ENCODE results near the gene WWOX.
"Not testable (repeated sequence)": the region's sequence is repeated elsewhere in the genome, so short reads cannot be mapped to it uniquely, and the experiment has no call there.

The WWOX gene

GRCh38 chr16:78672779-78673556, 573.5 kb downstream of the WWOX start:
- no peak for DNase-seq

GRCh38 chr16:78673884-78674283, 574.4 kb downstream of the WWOX start:
- DNase-seq: no peak

- DNase-seq: no peak
Observed at GRCh38 chr16:78675312-78675711, 575.9 kb downstream of the WWOX start.

GRCh38 chr16:78675951-78676792, 576.7 kb downstream of the WWOX start:
- no peak for DNase-seq

DNA sequence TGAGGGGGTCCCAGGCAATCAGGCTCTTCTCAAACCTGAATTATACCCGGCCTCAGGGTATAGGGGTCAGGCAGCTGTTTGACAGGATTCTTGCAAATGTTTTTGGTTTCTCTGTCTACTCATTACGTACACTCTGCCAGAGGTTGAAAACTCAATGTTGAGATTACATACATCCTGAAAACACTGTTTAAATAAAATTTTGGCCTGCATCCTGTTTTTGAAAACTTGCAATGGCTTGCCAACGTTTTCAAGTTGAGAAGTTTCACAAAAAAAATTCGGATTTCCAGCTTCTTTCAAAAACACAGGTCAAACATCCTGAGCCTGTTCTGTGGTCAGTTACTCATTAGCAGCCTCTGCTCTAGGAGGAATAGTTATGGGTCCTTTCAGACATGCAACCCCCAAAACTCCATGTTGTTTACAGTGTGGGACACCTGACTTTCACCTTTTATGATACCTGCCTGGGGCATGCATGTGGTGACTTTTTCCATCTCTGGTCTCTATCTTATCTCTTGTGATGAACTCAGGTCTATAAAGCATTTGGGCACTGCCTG, 577.8 kb downstream of the WWOX start:
- DNase-seq: no peak

GRCh38 chr16:78679546-78679945, 580.1 kb downstream of the WWOX start:
- DNase-seq: no peak

- DNase-seq: no peak
Observed at GRCh38 chr16:78681743-78682142, 582.3 kb downstream of the WWOX start.

DNA sequence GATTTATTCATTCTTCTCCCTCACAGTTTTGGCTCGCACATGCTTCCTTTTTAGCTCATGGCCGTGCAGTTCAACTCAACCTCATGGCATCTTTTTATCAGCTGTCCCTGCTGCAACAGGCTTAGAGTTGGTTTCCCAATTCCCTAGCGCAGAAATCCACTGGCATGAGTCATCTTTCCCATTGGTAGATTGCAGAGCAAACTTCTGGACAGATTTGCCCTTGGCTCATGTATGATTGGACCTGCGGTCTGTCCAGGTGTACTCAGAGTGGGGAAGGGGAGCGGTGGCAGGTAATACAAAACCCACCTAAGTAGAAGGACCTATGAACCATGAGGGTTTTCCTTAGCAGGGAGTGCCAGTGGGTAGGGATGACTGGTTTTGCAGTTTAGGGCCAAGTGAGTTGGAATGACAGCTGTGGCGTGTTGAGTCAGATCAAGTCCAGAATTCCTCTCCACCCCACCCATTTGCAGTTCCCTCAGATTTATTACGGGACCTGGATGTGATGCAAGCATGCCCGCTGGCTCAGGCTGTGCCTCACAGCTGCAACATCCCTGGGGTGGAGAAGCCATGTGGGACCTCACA, 584.7 kb downstream of the WWOX start:
- DNase-seq: no peak

DNA sequence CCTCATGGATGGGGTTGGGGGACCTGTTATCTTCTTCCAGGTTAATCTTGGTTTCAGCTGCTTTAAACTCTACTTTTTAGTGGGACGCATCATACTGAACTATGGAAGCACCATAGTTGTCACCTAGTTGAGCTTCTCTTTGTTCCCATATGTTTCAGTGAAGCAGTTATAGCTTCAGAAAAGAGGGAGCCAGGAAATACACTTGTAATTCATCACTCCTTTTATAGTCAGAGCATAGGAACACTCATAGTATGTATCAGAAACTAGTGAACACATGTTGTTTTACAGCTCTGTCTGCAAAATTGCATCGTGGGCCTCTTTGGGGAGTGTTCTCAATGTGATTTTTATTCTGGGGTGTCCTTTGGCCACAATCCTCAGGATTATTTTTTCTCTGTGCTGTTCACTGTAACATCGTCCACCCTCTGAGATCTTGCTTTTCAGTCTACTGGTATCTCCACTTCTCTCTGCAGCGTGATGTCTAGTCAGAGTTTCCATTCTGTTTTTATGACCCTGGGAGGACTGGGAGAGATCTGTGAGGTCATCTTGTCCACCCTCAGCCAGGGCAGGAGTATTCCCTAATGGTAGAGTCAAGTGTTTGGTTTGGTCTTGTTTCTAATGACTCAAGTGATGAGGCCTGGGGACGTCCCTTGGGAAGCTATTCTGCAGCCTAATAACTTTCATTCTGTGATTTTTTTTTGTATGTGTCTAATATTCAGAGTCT, 585.4 kb downstream of the WWOX start:
- no peak for DNase-seq

GRCh38 chr16:78686601-78687000, 587.1 kb downstream of the WWOX start:
- no peak for DNase-seq

- DNase-seq: no peak
Observed at GRCh38 chr16:78689028-78689427, 589.6 kb downstream of the WWOX start.

DNA sequence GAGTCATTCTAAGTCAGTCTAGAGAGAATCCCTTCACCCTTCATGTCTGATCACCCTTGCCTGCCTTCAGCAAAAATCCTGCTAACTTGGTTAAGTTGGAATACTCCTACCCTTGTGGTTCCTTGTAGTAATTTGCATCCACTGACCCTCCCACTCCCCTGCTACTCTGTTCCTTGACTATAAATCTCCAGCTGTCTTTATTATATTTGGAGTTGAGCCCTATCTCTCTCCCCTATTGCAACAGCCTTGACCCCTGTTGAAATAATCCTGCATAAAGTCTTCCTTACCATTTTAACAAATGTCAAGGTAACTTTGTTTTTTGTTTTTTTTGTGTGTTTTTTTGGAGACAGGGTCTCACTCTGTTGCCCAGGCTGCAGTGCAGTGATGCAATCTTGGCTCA, 590.1 kb downstream of the WWOX start:
- no peak for DNase-seq

DNA sequence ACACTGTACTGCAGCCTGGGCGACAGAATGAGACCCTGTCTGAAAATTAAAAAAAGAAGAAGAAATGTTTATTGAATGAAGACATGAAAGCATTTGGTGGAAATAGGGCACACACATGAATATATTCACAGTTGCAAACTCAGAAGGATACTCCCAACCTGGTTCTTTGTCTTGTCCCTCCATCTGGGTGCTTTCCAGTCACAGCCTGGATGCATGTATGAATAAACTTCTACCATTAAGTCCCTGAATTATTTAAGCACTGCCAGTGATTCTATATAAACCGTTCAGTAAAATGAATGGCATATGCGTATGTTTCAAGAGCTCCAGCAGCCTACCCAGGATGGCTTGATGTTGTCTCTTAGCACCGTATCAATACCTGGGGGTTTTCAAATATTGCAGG, 591.1 kb downstream of the WWOX start:
- no peak for DNase-seq

DNA sequence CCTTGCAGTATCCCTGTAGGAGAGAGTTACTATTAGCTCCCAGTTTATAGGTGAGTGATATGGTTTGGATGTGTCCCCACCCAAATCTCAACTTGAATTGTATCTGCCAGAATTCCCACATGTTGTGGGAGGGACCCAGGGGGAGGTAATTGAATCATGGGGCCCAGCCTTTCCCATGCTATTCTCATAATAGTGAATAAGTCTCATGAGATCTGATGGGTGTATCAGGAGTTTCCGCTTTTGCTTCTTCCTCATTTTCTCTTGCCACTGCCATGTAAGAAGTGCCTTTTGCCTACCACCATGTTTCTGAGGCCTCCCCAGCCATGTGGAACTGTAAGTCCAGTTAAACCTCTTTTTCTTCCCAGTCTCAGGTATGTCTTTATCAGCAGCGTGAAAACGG, 592.3 kb downstream of the WWOX start:
- not testable (repeated sequence) for DNase-seq

GRCh38 chr16:78693496-78693895, 594.0 kb downstream of the WWOX start:
- DNase-seq: no peak

GRCh38 chr16:78694414-78694813, 595.0 kb downstream of the WWOX start:
- no peak for DNase-seq

- no peak for DNase-seq
Observed at GRCh38 chr16:78695391-78695790, 595.9 kb downstream of the WWOX start.

- DNase-seq: no peak
Observed at GRCh38 chr16:78696797-78697196, 597.3 kb downstream of the WWOX start.

DNA sequence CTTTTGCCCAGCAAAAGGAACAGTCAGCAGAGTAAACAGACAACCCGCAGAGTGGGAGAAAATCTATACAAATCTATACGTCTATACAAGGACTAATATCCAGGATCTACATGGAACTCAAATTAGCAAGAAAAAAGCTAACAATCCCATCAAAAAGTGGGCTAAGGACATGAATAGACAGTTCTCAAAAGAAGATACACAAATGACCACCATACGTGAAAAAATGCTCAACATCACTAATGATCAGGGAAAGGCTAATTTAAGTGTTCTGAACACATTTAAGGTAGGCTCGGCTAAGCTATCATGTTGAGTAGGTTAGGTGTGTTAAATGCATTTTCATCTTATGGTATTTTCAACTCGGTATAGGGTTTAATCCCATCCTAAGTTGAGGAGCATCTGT, 598.0 kb downstream of the WWOX start:
- no peak for DNase-seq

DNA sequence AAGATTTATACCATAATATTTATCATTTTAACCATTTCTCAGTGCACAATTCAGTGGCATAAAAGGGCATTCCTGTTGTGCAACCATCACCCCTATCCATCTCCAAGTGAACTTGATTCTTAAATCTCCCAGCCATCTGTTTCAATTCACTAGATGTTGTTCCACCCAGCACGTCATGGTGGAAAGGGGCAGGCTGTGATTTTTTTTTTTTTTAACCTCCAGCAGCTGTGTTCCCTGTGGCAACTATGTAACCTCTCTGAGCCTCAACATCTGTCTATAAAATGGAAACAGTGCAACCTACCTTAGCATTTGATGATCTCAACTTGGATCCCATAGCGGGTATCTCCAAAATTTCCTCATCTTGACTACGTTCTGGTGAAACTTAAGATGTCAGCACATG, 604.5 kb downstream of the WWOX start:
- no peak for DNase-seq

DNA sequence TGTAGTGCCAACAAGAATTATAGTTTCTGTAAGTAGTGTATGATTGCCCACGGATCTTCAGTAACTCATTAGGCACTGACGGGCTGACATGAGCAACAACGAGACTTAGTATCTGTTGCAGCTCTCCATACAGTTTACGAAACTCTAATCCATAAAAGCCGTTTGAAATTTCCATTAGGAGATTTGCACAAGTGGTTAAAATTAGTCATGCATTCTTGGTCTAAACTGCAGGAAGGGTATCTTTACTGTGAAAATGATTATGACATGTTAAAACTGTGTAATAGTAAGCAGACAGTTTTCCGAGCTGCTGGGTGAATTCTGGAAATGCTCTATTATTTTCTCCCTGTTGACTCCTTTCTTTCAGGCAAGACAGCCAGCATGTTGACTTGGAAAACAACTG, 605.0 kb downstream of the WWOX start:
- DNase-seq: no peak

DNA sequence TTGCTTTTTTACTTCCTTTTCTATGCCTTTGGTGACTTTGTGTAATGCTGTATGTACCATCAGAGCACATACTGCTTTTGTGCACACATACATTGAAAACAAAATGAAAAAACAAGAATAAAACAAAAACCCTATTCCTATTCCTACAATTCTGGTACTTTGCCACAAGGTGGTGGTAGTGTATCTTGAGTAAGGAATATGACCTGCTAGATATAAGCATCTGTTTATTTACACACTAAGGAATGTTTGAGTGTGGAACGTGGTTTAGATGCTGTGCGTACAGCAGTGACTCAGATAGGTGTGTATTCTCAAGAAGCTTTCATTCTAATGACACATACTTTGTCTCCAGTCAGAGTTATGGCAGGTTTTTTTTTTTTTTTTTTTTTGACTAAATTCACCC, 606.2 kb downstream of the WWOX start:
- DNase-seq: peak in 1 of 2 experiments; percentile 11

DNA sequence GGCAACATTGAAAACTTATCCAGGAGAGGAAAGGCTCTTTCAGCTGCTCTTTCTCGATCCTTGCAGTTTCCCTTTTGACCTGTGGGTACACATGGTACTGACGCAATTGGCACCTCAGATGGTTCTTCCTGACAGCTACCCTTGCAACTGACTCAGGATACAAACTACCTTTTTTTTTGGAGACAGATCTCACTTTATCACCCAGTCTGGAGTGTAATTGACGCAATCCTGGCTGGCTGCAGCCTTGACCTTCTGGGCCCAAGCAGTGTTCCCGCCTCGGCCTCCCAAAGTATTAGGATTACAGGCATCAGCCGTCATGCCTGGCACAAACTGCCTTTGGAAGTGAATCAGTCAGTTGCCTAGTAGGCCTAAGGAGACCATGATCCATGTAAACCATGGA, 607.2 kb downstream of the WWOX start:
- DNase-seq: no peak
